GM19035 (cell line): ENCODE measurements around the gene RAD51B.

ENCODE experiments used
- ATAC-seq: cut with Tn5 transposase; IDR thresholded peaks from one replicate; pipeline ENCODE4 v1.9.1; 2021; ENCODE audit not compliant: unreplicated experiment

The RAD51B gene

DNA sequence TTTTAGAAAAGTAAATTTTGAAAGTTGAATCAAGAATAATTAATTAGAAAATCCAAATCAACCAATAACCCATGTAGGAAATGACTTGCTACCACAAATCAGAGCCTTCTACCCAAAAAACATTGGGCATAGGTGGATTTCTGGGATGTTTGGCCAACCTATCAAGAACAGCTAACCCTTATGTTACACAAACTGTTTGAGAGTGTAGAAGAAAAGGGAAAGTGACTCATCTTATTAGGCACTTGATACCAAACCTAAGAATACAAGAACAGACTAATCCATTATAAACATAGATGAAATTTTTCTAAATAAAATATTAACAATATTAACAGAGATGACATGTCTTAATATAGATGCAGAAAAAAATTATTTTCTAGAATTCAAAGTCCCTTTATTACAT lies 712.9 kb downstream of the RAD51B start:
- no peak for ATAC-seq

DNA sequence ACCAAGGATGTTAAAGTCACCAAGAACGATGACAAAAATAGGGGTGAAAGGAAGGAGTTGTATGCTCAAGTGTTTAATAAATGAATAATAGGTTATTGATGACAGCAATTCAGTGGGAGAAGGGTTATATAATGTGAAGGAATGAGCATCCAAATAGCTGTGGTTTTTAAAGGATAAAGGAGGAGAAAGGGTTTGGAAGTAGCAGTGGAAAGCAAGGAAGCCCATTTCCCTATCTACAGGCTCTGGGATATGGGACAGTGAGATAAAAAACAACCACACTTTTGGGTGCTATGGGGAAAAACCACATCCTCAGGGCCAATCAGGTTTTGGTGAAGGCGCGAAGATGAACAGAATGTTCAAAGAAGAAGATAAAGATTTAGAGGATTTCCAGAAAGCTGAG lies 714.7 kb downstream of the RAD51B start:
- ATAC-seq, result no peak

DNA sequence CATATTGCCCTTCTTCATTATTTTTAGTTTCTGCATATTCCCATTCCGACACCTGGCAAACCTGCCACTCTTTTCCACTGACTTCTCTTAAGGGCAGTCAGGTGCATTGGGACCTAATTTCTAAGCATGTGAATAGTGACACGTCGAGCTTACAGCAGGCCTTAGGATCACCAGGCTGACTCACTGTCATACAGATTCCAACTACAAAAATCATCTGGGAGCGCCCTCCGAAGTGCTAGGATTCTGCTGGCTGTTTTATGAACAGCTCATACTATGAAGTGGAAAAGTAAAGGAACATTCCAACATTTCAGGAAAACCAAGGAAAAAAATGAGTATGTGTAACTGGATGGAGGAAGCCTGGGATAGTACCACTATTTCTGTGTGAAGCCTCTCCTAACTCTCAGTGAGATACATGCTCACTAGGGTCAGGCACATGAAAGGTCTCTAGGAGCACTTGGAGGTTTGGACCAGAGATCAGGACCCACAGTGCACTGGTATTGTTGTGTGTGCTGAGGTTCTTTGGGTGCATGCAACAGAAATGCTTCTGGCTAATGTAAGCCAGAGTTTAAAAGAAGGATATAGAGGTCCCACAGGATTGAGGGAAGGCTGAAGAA lies 715.9 kb downstream of the RAD51B start:
- ATAC-seq, result no peak

DNA sequence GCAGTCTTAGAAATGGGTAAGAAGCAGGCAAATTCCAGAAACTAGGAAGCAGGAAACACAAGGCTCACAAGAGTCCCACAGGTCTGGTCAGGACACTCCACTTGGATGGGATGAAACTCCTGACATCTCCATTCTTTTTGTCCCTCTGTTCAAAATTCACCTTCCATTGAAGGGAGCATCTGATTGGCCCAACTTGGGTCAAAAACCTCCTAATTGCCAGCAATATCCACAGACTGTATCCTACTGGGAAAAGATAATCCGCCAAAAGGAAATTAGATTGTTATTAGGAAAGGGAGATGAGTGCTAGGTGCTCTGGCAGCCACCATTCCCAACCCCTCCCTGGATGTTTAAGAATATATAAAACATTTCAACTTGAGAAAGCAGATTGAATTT lies 716.4 kb downstream of the RAD51B start:
- no peak for ATAC-seq

DNA sequence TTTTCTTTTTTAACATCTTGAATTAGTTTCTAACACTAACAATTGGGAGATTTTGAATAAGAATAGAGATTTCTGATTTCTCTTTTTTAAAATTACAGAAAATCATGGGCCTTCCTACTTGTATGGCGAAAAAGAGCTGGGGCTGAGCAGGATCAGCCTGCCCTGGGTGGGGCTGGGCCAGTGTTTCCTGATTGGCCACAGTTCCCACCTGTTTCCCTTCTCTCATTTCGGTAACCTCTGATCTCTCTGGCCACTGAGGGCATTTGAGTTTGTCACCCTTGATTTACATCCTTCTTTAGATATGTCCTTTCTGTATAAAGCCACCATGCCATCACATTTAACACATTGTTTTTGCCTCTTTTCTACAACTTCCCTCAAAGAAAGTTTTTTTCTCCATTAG lies 719.1 kb downstream of the RAD51B start:
- no peak for ATAC-seq

DNA sequence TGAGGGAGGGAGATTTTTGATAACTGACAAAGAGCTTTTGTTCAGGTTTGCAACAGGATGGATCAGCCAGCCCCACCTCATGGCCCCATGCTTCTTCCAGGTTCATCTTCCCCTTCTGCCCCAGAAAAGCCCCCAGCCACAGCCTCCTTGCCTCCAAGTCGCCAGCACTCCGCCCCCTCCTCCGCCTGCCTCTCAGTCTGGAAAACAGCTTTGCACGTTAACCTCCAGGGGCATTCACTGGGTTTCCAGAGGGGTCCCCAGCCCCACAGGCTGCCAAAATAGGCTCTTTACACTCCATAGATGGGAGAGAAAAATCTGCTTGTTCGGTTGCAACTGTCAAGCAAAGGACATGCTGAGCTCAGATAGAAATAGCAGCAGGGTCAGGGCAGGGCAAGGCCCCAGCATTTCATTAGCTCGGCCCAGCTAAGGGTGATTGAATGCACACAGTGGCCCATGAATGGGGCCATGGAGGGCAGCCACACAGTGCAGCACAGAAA lies 719.7 kb downstream of the RAD51B start:
- ATAC-seq, result no peak

DNA sequence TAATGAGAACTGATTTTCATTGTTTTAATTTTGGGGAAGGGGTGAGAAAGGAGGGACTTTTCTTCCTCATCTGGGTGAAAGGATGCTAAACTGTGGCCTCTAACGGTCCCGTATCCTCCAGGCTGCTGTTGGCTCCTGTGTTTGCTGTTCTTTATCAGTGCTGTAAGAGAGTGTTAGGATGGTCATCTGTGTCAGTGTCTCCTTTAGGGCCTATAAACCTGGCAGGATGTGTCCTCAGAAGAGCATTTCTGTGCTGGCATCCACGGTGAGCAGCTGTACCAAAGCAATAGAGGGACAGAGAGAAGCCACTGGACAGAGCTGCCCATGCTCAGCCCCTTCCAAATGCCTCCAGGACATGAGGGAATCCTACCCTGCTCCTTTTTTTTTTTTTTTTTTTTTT lies 720.2 kb downstream of the RAD51B start:
- ATAC-seq, result no peak

DNA sequence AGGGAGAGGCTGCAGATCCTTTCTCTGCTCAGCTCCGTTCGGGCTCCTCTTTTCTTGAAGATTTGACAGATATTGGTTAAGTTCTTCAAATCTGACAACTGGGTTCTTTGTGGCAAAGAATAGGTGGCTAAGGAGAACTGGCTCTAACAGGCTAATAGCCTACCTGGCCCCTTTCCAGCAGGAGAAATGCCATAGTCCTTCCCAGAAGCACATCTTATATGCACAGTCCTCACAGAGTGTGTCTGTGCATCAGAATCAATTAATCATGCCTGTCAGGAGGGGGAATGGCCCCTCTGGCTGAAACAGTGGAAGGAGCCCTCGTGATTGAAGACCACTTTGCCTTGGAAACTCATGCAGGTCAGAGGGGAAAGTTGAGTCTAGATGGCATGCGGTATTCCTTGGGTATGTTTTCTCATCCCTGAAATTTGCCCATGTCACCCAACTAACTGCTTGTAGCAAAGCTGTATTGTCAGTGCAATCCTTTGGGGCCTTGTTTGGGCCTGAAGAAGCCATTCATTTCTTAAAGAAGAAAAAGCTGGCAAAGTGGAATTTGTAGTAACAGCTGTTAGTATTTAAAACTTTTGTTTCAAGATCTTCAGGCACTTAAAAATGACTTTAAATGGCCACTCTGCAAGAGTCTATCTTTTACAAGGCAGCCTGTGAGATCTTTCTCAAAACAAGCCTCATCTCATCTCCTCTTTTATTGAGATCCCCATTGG lies 721.8 kb downstream of the RAD51B start:
- ATAC-seq, result no peak

DNA sequence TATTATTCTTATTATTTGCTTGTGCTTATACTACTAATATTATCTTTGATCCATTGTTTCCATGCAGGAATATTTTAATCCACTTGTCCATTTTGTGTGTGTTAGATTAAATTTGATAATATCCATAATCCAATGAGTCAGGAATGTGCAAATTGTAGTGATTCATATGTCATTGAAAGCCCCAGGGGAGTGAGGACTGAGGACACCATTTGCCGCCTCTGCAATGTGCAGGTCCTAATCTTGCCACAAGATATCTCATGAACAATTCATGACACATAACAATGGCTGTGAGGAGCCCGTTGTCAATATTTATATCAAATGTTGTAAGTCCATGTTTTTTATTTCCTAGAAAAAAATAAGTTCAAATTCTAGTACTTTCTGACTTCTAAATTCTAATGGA lies 722.8 kb downstream of the RAD51B start:
- ATAC-seq, result no peak

DNA sequence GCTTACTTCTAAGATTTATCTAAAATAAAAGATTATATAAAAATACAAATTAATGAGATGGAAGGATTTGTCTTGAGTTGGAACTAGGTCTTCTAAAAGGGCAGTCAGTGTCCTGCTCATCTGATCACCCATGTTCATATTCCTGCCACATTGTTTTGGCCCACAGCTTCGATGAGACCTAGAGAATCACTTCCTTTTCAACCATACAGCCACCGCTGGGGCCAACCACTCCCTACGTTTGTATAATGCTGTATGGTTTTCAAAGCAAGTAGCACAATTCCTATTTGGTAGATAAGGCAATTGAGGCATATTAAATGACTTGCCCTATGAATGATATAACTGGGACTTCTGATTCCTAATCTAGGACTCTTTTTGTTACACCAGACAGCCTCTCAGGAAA lies 723.9 kb downstream of the RAD51B start:
- no peak for ATAC-seq

DNA sequence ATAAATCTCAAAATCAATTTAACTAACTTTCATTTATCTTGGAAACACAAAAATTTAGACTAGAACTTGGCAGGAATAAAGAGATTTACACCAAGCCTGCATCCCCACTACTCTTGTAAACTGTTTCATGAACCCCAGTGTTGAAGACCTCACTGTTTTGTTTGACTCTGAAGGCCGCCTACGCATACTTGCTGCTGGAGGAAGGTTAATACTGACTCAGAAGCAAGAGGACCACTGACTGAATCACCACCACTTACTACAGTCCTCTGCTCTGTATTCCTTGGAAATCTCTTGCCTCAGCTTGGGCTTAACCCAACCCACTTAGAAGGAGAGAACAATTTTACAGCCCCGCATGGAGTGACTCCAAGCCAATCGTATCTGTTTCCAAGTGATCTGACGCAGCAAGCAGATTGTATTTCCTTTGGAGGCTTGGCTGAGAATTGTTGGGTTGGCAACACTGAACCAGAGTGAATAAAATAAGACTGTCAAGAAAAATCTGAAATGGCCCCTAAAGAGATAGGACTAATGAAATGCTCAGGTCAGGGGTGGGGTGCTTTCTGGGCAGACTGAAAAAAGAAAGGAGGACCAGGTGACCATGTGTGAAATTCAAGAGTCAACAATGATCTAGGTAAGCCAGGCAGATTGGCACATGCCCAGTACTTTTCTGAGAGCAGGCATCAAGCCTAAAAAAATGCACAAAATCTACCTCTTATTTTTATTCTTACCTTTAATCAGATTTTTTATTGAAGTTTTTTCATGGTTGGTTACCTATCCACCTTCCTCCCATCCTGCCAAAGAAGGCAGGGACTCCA lies 724.7 kb downstream of the RAD51B start:
- ATAC-seq, result no peak

DNA sequence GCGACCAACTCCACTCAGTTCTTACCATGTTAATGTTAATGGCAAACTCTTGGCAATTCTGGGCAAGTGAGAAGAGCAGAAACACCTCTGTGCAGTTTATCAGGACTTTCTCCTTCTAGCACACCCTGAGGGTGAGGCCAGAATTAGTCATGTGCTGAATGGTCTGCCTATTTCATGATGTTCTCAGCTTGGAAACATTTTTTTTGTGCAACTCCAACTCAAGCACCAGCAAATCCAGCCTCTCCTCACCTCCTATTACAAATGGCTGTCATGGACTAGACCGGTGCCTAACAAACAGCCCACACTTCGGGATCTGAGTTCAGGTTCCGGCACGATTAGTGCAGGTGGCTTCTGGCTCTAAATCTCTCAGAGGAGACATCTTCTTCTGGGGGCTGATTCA lies 727.3 kb downstream of the RAD51B start:
- no peak for ATAC-seq

DNA sequence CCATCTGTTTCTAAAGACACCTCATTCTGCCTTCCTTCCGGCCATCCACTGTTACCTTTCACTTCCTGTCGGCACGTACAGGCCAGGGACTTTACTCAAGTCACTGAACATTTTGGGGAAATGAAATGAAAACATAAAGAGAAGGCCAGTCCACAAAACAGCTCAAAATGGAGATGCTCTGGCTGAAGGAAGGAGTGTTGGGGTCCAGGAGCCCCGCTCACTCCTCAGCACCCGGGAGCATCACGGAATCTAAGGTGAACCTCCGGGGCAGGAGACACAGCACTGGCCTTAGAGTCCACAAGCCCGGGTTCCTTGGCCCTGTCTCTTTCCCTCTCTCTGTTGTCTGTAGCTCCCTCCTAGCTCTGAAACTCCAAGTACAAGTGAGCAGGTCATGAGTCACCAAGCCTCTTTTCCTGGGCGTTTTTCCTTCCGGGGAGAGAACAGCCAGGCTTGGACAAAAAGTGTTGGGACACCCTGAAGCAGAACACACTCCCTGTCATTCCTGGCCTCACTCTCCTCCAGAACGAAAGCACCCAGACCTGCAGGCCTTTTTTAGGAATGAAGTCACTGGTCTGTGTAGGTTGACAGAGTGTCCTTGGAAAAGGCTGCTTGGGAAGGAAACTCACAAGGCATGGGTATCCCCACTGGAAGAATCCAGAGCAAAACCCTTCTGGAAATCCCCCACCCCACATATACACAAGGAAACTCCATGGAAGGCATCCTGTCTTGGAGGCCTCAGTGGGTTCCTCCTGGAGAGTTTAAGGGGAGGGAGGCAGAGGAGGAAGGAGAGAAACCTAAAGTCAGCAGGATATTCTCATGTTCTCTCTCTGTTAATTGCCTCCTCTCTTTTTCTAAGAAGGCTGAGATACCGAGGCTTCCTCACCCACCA lies 728.0 kb downstream of the RAD51B start:
- no peak for ATAC-seq

DNA sequence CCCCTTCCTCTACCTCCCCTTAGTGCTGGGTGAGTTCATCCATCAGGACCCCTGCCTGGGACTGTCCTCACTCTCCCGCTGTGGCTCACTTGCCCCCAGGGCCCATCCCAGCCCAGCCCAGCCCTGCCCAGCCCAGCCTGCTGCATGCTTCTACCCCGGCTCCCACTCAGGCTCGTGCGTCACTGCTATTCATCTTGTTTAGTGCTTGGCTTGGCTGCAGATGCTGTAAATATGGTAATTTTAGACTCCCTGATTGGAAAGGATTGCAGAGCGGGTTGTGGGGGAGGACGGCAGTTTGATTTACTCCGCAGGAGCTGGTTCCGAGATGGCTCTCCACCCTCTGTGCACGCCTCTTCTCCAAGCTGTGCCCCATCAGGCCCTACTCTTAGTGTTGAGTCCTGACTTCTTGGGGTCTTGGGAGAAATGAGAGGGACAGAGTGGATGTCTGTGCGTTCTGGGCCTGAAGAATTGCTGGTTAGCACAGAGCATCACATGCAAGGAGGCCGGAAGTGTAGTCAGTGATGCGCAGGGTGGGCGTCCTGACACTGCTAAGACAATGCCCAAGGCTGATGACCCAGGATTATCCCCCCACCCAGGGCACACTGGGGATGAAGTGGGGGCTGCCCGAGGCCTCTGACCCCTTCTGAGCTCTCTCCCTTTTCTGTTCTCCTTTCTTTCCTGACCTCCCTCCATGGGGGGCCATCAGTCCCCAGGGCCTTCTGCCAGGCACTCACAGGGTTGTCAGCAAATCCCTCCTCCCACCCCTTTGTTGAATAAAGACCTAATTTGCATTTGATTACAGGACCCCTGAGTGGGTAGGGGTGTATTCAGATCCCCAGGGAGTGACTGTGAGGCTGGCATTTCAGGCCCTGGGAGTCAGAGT lies 728.9 kb downstream of the RAD51B start:
- no peak for ATAC-seq

DNA sequence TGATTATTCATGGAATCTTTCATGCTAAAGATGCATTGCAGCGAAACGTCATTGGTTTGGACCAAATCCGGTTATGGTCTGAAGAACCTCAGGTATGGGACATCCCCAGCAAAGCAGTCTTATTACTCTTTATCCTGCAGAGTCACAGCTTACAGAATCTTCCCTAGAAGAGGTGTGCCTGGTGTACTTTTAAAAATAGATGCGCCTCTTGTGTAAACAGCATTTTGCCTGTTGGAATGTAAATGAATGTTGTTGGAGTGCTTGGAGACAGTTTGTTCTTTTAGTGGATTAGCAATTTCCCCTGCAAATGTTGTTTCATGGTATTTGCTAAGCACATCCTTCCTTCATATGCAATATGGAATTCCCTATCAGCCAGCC lies 730.7 kb downstream of the RAD51B start:
- ATAC-seq, result no peak

DNA sequence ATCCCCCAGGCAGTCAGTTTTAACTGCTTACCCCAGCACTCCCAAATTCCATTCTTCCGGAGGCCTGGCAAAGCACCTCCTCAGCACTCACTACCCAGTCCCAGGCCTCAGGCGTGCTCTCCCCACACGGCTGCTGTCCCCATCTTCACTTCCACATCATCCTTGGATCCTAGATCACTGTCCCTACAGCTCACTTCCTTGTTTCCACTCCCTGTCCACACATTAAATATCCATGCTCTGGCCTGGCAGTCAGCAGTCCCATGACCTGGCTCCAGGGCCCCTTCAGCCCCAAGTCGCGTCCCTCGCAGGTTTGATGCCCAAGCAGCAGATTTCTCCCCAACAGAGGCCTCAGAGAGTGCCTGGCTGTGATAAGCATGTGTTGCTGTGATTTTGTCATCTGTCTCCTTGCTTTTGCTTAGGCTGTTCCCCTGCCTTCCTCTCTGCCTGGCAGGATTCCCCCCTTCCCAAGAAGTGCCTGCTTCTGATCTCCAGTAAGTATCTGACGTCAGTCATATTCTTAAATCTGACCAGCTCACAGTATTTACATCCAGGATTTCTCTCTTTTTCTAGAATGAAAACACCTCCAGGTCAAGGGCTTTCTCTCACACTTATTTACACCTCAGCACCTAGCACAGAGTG lies 731.6 kb downstream of the RAD51B start:
- ATAC-seq, result no peak

DNA sequence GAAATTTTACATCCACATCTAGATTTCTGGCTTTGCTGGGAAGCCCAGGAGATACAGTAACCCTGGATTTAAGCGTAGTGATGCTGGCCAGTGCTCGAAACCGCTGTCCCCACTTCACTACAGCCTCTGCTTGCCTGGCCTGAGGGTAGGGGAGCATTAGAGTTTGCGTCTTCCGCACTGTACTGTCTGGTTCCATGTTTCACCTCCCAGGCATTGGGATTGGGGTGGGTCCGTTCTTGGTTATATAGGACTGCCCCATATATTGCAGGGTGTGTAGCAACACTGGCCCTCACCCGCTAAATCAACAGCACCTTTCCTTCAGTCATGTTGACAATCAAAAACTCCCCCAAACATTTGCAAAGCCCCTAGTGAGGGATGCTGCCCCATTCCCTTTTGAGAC lies 732.5 kb downstream of the RAD51B start:
- ATAC-seq, result no peak

DNA sequence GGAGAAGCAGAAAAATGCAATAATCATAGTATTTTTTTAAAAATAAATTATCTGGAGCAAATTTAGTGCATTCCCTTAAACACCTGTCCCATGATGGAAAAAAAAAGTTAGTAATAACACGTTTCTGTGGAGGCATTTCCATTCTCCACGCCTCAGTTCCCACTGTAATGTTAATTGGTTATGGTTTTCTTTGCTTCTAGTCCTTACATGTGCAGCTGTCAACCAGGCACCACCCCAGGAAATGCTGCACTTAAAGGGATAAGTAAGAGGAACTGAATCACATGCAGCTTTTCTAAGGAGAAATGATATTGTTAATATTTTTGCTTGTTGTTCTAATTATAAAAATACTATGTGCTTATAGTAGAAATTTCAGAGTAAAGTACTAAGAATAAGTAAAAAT lies 733.0 kb downstream of the RAD51B start:
- ATAC-seq, result no peak

DNA sequence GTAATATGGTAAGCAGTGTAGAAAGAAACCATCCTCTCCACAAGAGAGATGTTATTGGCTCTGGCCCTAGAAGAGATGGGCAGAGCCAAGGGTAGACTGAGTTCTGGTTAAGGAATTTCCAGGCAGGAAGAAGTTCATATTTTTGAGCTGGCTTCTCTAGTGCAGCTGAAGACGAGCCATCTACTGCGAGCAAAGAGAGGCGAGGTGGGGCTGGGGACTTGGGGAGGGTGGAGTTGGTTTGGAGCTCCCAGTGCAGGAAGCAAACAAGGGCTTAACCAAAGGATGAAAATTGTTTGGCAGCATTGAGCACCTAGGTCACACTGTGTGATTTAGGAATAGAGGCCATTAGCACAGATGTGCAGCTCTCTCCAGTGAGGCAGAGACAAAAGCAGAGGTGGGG lies 733.7 kb downstream of the RAD51B start:
- no peak for ATAC-seq

DNA sequence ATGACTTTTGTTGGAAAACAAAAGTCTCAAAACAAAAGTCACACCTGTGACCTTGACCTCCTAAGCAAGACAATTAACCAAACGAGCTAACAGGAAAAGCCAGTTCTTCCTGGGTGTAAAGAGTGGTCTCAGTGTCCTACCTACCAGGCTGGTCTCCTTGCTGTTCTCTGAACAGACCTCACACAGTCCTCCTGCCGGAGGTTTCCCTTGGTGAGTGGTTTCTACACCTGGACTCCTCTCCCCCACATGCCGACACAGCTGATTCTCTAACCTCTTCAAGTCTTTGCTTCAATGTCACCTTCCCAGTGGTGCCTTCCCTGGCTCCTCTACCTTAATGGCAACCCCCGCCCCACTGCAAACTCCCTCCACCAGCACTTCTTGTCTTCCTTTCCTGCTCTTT lies 734.7 kb downstream of the RAD51B start:
- ATAC-seq, result no peak
